Activated naive CD8-positive, alpha-beta T cell treated with anti-CD3 and anti-CD28 coated beads for 36 hours (primary cell): ENCODE measurements around the gene SMC1B. TPM values are rescaled to one million over a fixed set of nuclear protein-coding genes. Genes with fewer than 3 reads are reported as not detected.

ENCODE experiments used
- DNase-seq: peaks from one replicate; pipeline ENCODE4 v3.0.0; 2021
- H3K27ac Mint-ChIP-seq: one replicate; pipeline ENCODE4 v1.8.0; 2022; ENCODE audit warnings: mild to moderate bottlenecking, moderate library complexity, mixed read lengths
- H3K27me3 Mint-ChIP-seq: one replicate; pipeline ENCODE4 v1.8.0; 2022; ENCODE audit warnings: mild to moderate bottlenecking, mixed read lengths
- H3K36me3 Mint-ChIP-seq: one replicate; pipeline ENCODE4 v1.8.0; 2021; ENCODE audit warnings: mild to moderate bottlenecking, mixed read lengths
- H3K4me1 Mint-ChIP-seq: one replicate; pipeline ENCODE4 v1.8.0; 2021; ENCODE audit warnings: mixed read lengths
- H3K4me3 Mint-ChIP-seq: one replicate; pipeline ENCODE4 v1.8.0; 2022; ENCODE audit warnings: mild to moderate bottlenecking, moderate library complexity, mixed read lengths
- H3K9me3 Mint-ChIP-seq: one replicate; pipeline ENCODE4 v1.8.0; 2022; ENCODE audit warnings: mixed read lengths
- total RNA-seq, 2 experiments: library from RNA; stranded (reverse); gene quantifications; one replicate each; pipeline ENCODE4 v1.2.3, GENCODE V29; 2021

The SMC1B gene
- total RNA-seq, 2 experiments from 2014 or later, result 2.1 TPM

DNA sequence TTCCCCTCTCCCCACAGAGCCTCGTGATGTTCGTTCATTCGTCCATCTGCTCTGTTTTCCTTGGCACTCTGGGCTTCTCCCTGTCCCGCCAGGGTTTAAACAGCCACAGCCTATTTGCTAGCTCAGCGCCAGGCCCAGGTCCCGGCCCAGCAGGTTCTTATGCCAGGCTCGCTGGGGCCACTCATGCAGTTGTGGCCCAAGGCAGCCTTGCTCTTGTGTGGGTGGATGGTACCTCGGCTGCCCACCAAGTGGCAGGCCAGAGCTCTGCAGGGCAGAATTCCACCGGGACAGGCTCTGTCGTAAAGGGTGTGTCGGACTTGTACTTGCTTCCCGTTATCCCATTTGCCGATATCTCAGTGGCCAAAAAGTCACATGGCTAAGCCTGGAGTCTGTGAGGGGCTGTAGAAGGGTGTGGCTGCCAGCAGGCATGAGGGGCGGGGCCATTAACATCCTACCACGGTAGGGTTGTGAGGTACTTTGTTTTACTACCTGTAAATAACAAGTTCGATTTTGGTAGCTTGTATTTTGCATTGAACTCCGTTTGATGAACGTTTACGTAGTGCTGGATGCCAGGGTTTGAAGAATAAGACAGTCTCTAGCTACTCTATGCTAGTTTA is 95.7 kb downstream of the SMC1B start:
- DNase-seq, result peak; percentile 10
- peak overlapping the region; percentile 96 for H3K27ac Mint-ChIP-seq
- no peaks in the 10 kb centered on the region for H3K27me3 Mint-ChIP-seq
- H3K36me3 Mint-ChIP-seq, result peaks cover 5% of the 10 kb centered on the region
- peaks cover 71% of the 10 kb centered on the region for H3K4me1 Mint-ChIP-seq
- H3K4me3 Mint-ChIP-seq, result peak overlapping the region; percentile 76
- H3K9me3 Mint-ChIP-seq, result no peaks in the 10 kb centered on the region

GRCh38 chr22:45316796-45317526 is 96.4 kb downstream of the SMC1B start:
- no peak for DNase-seq
- peak overlapping the region; percentile 47 for H3K27ac Mint-ChIP-seq
- H3K9me3 Mint-ChIP-seq, result no peaks in the 10 kb centered on the region
- H3K27me3 Mint-ChIP-seq, result no peaks in the 10 kb centered on the region
- H3K4me3 Mint-ChIP-seq, result no peak overlapping the region
- peaks cover 5% of the 10 kb centered on the region for H3K36me3 Mint-ChIP-seq
- H3K4me1 Mint-ChIP-seq, result peaks cover 76% of the 10 kb centered on the region

DNA sequence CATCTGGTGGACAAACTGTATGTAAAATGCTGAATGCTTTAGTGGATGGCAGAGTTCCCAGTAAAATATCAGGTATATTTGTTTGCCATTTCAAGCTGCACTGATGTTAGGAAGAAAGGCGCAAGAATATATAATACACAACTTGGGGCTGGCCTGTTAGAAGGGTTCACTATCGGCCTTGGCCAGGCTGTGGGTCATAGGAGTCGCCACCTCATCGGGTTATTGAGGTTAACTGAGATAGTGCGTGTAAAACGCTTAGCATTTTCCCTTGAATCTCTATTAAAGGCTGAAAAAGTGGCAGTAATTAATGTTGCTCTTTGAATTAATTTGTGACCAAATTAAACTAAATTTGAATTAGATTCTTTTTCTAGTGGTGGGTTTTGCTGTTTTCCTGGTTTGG is 98.6 kb downstream of the SMC1B start:
- no peak overlapping the region for H3K4me3 Mint-ChIP-seq
- peaks cover 81% of the 10 kb centered on the region for H3K4me1 Mint-ChIP-seq
- DNase-seq, result no peak
- peaks cover 15% of the 10 kb centered on the region for H3K36me3 Mint-ChIP-seq
- no peaks in the 10 kb centered on the region for H3K9me3 Mint-ChIP-seq
- H3K27me3 Mint-ChIP-seq, result no peaks in the 10 kb centered on the region
- H3K27ac Mint-ChIP-seq, result peak overlapping the region; percentile 52

GRCh38 chr22:45314054-45314721 is 99.2 kb downstream of the SMC1B start:
- no peaks in the 10 kb centered on the region for H3K27me3 Mint-ChIP-seq
- DNase-seq, result no peak
- H3K4me1 Mint-ChIP-seq, result peaks cover 78% of the 10 kb centered on the region
- no peak overlapping the region for H3K4me3 Mint-ChIP-seq
- no peaks in the 10 kb centered on the region for H3K9me3 Mint-ChIP-seq
- peaks cover 15% of the 10 kb centered on the region for H3K36me3 Mint-ChIP-seq
- peak overlapping the region; percentile 52 for H3K27ac Mint-ChIP-seq

GRCh38 chr22:45312856-45313255 is 100.5 kb downstream of the SMC1B start:
- Mint-ChIP-seq H3K4me1 (peaks cover 73% of the 10 kb centered on the region), H3K9me3 (no peaks in the 10 kb centered on the region), H3K4me3 (no peak overlapping the region), H3K36me3 (peaks cover 15% of the 10 kb centered on the region), H3K27ac (no peak overlapping the region), H3K27me3 (no peaks in the 10 kb centered on the region)
- DNase-seq, result no peak

DNA sequence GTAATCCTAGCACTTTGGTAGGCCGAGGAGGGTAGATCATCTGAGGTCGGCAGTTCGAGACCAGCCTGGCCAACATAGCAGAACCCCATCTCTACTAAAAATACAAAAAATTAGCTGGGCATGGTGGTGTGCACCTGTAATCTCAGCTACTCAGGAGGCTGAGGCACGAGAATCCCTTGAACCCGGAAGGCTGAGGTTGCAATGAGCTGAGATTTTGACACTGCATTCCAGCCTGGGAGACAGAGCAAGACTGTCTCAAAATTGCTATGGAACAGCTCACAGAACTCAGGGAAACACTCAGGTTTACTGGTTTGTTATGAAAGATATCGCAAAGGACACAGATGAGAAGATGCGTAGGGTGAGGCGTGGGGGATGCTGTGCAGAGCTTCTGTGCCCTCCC is 101.0 kb downstream of the SMC1B start:
- peaks cover 69% of the 10 kb centered on the region for H3K4me1 Mint-ChIP-seq
- H3K4me3 Mint-ChIP-seq, result no peak overlapping the region

DNA sequence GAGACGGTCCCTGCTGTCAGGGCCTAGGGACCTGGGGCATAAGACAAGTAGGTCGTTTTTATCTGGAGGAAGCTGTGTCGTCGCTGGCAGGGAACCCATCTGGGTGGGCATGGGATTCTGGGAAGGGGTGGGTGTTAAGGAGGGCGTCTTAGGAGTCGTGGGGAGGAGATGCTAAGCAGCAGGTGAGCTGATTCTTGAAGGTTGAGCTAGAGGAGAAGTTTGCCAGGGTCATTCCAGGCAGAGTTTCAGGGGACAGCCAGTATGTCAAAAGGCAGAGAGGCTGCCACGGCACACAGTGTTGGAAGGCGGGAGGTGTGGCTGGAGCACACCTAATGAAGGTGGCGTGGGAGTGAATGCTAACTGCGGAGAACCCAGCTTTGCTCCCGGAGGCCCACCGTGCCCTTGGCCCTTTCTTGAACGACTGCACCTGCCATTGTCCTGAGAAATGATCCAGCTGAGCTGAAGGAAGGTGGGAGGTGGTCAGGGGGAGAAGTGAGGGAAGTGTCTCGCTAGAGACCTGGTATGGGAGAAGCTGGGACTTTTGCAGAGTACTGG is 102.3 kb downstream of the SMC1B start:
- Mint-ChIP-seq H3K36me3 (peaks cover 15% of the 10 kb centered on the region), H3K4me1 (peaks cover 58% of the 10 kb centered on the region), H3K27ac (peak overlapping the region; percentile 65), H3K27me3 (no peaks in the 10 kb centered on the region), H3K4me3 (peak overlapping the region; percentile 91), H3K9me3 (no peaks in the 10 kb centered on the region)
- no peak for DNase-seq

More for the DNA sequence above, 101.0 kb downstream of the SMC1B start:
- no peak for DNase-seq
- H3K27ac Mint-ChIP-seq, result no peak overlapping the region
- H3K9me3 Mint-ChIP-seq, result no peaks in the 10 kb centered on the region
- peaks cover 15% of the 10 kb centered on the region for H3K36me3 Mint-ChIP-seq
- no peaks in the 10 kb centered on the region for H3K27me3 Mint-ChIP-seq

- DNase-seq, result peak; percentile 25
- H3K27ac Mint-ChIP-seq, result peak overlapping the region; percentile 65
- no peaks in the 10 kb centered on the region for H3K9me3 Mint-ChIP-seq
Measured at GRCh38 chr22:45310331-45310976, 102.9 kb downstream of the SMC1B start.

DNA sequence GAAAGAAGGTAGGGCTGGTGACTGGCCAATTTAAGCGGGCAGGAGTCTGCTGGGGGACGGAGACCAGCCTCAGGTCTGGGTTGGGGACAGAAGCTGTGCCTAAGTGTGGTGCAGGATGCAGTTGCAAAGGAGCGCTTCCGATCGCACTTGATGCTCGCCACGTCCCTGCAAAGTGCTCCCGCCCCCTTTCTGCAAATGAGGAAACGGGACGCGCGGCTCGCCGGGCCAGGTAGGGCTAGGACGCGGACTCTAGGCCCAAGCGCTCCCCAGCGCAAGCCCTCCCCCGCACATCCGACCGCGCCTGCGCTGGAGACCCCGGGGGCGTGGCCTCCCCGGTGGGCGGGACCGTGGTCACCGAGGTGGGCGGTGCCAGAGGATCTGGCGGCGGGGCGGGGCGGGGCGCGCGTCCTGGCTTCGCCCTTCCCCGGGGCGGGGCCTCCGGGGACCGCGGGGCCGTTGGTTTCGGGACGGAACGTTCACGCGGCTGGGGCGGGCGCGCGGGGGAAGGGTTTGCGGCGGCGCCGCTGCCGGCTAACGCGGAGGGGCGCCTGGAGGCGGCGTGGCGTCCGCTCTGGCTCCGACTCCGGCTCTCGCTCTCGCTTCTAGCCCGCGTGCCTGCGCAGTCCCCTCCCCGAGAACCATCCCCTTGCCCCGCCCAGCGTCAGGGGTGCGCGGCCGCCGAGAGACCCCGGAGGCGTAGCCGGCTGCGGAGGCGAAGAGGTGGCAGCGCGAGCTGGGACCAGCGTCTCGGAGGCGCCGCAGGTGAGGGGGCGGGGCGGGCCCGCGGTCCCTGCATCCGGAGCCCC is 103.8 kb downstream of the SMC1B start, which contains the start of gene FAM118A:
Gene FAM118A (plus strand): TSS at position 513 of the 806 bp plus-strand sequence. CDS start 12,446 bp downstream, outside the sequence.
- Mint-ChIP-seq H3K4me1 (peaks cover 46% of the 10 kb centered on the region), H3K4me3 (peak within 1 kb of the TSS; percentile 91), H3K27ac (peak within 1 kb of the TSS; percentile 90), H3K9me3 (no peaks in the 10 kb centered on the region), H3K36me3 (peaks cover 15% of the 10 kb centered on the region), H3K27me3 (no peaks in the 10 kb centered on the region)
- DNase-seq, result peak; percentile 96

More at GRCh38 chr22:45310331-45310976, 102.9 kb downstream of the SMC1B start:
- H3K4me3 Mint-ChIP-seq, result peak overlapping the region; percentile 91
- peaks cover 15% of the 10 kb centered on the region for H3K36me3 Mint-ChIP-seq
- H3K4me1 Mint-ChIP-seq, result peaks cover 54% of the 10 kb centered on the region
- H3K27me3 Mint-ChIP-seq, result no peaks in the 10 kb centered on the region

DNA sequence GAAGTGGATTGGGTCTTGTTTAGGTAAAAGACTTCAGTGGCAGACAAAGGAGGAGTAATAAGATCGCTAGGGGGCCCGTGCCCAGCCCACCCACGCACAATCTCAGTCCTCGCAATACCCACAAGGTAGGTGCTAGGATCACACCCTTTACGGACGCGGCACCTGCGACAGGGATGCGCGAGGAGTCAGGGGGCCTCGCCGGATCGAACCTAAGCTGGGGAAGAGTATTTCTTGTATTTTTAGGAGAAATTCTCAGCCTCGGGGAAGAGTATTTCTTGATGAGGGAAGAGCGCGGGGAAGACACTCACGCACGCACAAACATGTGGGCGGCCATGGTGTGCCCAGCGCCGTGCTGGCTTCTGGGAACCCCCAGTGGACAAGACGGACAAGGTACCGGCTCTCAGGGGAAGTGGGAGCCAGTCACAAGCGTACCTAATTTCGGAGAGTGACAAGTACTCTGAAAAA is 104.4 kb downstream of the SMC1B start:
- H3K27me3 Mint-ChIP-seq, result no peaks in the 10 kb centered on the region
- H3K36me3 Mint-ChIP-seq, result peaks cover 15% of the 10 kb centered on the region
- H3K27ac Mint-ChIP-seq, result peak overlapping the region; percentile 90
- H3K4me1 Mint-ChIP-seq, result peaks cover 40% of the 10 kb centered on the region
- peak overlapping the region; percentile 82 for H3K4me3 Mint-ChIP-seq
- no peaks in the 10 kb centered on the region for H3K9me3 Mint-ChIP-seq
- peak; percentile 33 for DNase-seq

- no peak for DNase-seq
- no peaks in the 10 kb centered on the region for H3K27me3 Mint-ChIP-seq
- H3K4me1 Mint-ChIP-seq, result peaks cover 37% of the 10 kb centered on the region
- H3K36me3 Mint-ChIP-seq, result peaks cover 15% of the 10 kb centered on the region
- H3K27ac Mint-ChIP-seq, result peak overlapping the region; percentile 90
- H3K4me3 Mint-ChIP-seq, result peak overlapping the region; percentile 82
- no peaks in the 10 kb centered on the region for H3K9me3 Mint-ChIP-seq
Measured at GRCh38 chr22:45308391-45308956, 104.9 kb downstream of the SMC1B start.

DNA sequence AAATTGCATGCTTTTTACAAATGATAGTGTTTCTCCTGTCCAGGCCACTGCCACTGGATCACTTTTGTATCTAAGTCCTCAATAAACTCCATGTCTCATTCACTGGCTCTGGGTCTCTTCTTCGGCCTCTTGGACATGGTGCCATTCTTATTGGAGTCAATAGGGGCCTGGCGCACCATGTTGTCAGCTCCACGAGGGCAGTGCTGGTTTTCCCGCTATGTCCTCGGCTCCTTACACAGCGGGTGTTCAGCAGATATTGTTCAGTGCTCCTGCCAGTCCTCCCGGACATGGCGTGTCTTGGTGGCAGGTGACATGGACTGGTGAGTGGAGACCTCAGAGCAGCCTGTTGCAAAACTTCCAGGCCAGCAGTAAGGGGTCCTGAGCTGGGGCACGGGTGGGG is 107.3 kb downstream of the SMC1B start:
- Mint-ChIP-seq H3K27ac (no peak overlapping the region), H3K27me3 (no peaks in the 10 kb centered on the region), H3K4me1 (peaks cover 24% of the 10 kb centered on the region), H3K36me3 (peaks cover 6% of the 10 kb centered on the region), H3K9me3 (no peaks in the 10 kb centered on the region), H3K4me3 (no peak overlapping the region)
- DNase-seq, result no peak

DNA sequence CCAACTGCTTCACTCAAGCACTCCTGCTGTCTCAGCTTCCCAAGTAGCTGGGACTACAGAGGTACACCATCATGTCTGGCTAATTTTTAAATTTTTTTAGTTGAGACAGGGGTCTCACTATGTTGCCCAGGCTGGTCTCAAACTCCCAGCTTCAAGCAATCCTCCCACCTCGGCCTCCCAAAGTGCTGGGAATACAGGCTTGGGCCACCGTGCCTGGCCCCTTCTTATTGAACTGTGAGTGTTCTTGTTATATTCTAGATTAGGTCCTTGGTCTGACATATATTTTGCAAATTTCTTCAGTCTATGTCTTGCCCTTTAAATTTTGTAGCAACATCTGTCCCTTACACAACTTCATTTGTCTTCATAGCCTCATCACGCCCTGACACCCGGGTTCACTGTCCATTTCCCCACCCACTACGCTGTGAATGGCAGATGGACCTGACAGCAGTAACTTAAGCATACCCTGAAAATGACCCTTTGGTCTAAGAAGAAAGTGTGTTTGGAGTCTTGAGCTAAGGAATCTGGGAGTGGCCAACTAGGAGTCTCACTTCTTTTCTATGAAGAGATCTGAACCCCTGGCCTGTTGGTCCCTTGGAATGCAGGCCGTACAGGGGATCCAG is 107.8 kb downstream of the SMC1B start:
- H3K27ac Mint-ChIP-seq, result no peak overlapping the region
- H3K27me3 Mint-ChIP-seq, result no peaks in the 10 kb centered on the region
- peaks cover 18% of the 10 kb centered on the region for H3K4me1 Mint-ChIP-seq
- no peak for DNase-seq
- H3K4me3 Mint-ChIP-seq, result no peak overlapping the region
- no peaks in the 10 kb centered on the region for H3K9me3 Mint-ChIP-seq
- peaks cover 1% of the 10 kb centered on the region for H3K36me3 Mint-ChIP-seq
